Activated CD8-positive, alpha-beta memory T cell treated with anti-CD3 and anti-CD28 coated beads, Interleukin-2, amount 10 ng/mL, durations not matched to agents 7 days and 5 days (primary cell): Measurements from ENCODE around the gene RNASEL. TPM values are rescaled to one million over a fixed set of nuclear protein-coding genes. Genes with fewer than 3 reads are reported as not detected.

Source experiments
- ATAC-seq: fragments of 150-1000 bp; cut with Tn5 transposase; one replicate; pipeline ENCODE4 v1.10.0; 2021; ENCODE audit warnings: moderate library complexity
- CTCF ChIA-PET: fragments of 350-600 bp; sonication (Branson Sonifier 250); formaldehyde crosslinking; loops from one replicate; lab custom pipeline; 2021; ENCODE audit warnings: antibody characterized with exemption; lab: Charles Lee
- DNase-seq: peaks from one replicate; pipeline ENCODE4 v3.0.0-alpha.2; 2020
- H3K27ac Mint-ChIP-seq: one replicate; pipeline ENCODE4 v1.8.0; 2021; ENCODE audit warnings: mild to moderate bottlenecking, mixed read lengths
- H3K27me3 Mint-ChIP-seq: one replicate; pipeline ENCODE4 v1.8.0; 2021; ENCODE audit warnings: mixed read lengths
- H3K36me3 Mint-ChIP-seq: one replicate; pipeline ENCODE4 v1.8.0; 2021; ENCODE audit warnings: mild to moderate bottlenecking, mixed read lengths
- H3K4me1 Mint-ChIP-seq: one replicate; pipeline ENCODE4 v1.8.0; 2021; ENCODE audit warnings: mixed read lengths
- H3K4me3 Mint-ChIP-seq: one replicate; pipeline ENCODE4 v1.8.0; 2021; ENCODE audit warnings: mild to moderate bottlenecking, moderate library complexity, mixed read lengths
- H3K9me3 Mint-ChIP-seq: one replicate; pipeline ENCODE4 v1.8.0; 2022; ENCODE audit warnings: low read depth, mixed read lengths
- total RNA-seq, 2 experiments: library from RNA; stranded (reverse); gene quantifications; one replicate each; pipeline ENCODE4 v1.2.3, GENCODE V29; 2021

Gene RNASEL
- total RNA-seq, 2 experiments from 2014 or later, result 6.5 to 10.0 TPM

- Mint-ChIP-seq H3K27ac (no peak overlapping the region), H3K36me3 (peaks cover 34% of the 10 kb centered on the region), H3K9me3 (no peaks in the 10 kb centered on the region), H3K4me3 (no peak overlapping the region), H3K27me3 (no peaks in the 10 kb centered on the region), H3K4me1 (peaks cover 31% of the 10 kb centered on the region)
- no peak for ATAC-seq
- no peak for DNase-seq
- CTCF ChIA-PET, result interaction anchor here (1.2 to 7.5 kb wide), 2 partner anchors 13 to 198 kb away, joined by 4 to 98 read pairs; no protein-coding TSS in a partner anchor
Observed at GRCh38 chr1:182586380-182586779, 2.7 kb downstream of the RNASEL start.

- Mint-ChIP-seq H3K4me3 (no peak overlapping the region), H3K4me1 (peaks cover 31% of the 10 kb centered on the region), H3K27me3 (no peaks in the 10 kb centered on the region), H3K9me3 (no peaks in the 10 kb centered on the region), H3K36me3 (peaks cover 48% of the 10 kb centered on the region), H3K27ac (no peak overlapping the region)
- CTCF ChIA-PET, result interaction anchor here (7.5 kb wide), 1 partner anchor 15 kb away, joined by 98 read pairs; no protein-coding TSS in a partner anchor
- DNase-seq, result no peak
- no peak for ATAC-seq
Observed at GRCh38 chr1:182584746-182585145, 4.3 kb downstream of the RNASEL start.

- CTCF ChIA-PET, result interaction anchor here (1.6 kb wide), 1 partner anchor 202 kb away, joined by 4 read pairs; no protein-coding TSS in a partner anchor
- DNase-seq, result no peak
- no peaks in the 10 kb centered on the region for H3K27me3 Mint-ChIP-seq
- peaks cover 57% of the 10 kb centered on the region for H3K36me3 Mint-ChIP-seq
- no peak overlapping the region for H3K27ac Mint-ChIP-seq
- H3K4me3 Mint-ChIP-seq, result no peak overlapping the region
- no peaks in the 10 kb centered on the region for H3K9me3 Mint-ChIP-seq
- ATAC-seq, result no peak
- peaks cover 13% of the 10 kb centered on the region for H3K4me1 Mint-ChIP-seq
Observed at GRCh38 chr1:182580736-182581135, 8.3 kb downstream of the RNASEL start.

- ATAC-seq (no peak), DNase-seq (no peak)
- CTCF ChIA-PET, result no interaction called here
- Mint-ChIP-seq H3K9me3 (no peaks in the 10 kb centered on the region), H3K4me3 (no peak overlapping the region), H3K4me1 (no peaks in the 10 kb centered on the region), H3K27ac (no peak overlapping the region), H3K27me3 (no peaks in the 10 kb centered on the region), H3K36me3 (peaks cover 41% of the 10 kb centered on the region)
Observed at GRCh38 chr1:182575540-182576149, 13.4 kb downstream of the RNASEL start.

GRCh38 chr1:182574156-182574555 is 14.9 kb downstream of the RNASEL start:
- Mint-ChIP-seq H3K9me3 (no peaks in the 10 kb centered on the region), H3K27ac (no peak overlapping the region), H3K27me3 (no peaks in the 10 kb centered on the region), H3K4me1 (no peaks in the 10 kb centered on the region), H3K36me3 (peaks cover 29% of the 10 kb centered on the region), H3K4me3 (no peak overlapping the region)
- CTCF ChIA-PET, result interaction anchor here (1.3 to 1.6 kb wide), 2 partner anchors 22 to 208 kb away, joined by 3 read pairs; no protein-coding TSS in a partner anchor
- ATAC-seq (no peak), DNase-seq (no peak)

GRCh38 chr1:182570611-182570970 is 18.5 kb downstream of the RNASEL start:
- peaks cover 10% of the 10 kb centered on the region for H3K36me3 Mint-ChIP-seq
- peaks cover 1% of the 10 kb centered on the region for H3K4me1 Mint-ChIP-seq
- ATAC-seq (no peak), DNase-seq (no peak)
- CTCF ChIA-PET, result no interaction called here
- H3K9me3 Mint-ChIP-seq, result no peaks in the 10 kb centered on the region
- H3K4me3 Mint-ChIP-seq, result no peak overlapping the region
- H3K27me3 Mint-ChIP-seq, result peaks cover 4% of the 10 kb centered on the region
- no peak overlapping the region for H3K27ac Mint-ChIP-seq

- Mint-ChIP-seq H3K4me1 (peaks cover 4% of the 10 kb centered on the region), H3K36me3 (peaks cover 7% of the 10 kb centered on the region), H3K4me3 (no peak overlapping the region), H3K27ac (no peak overlapping the region), H3K9me3 (no peaks in the 10 kb centered on the region), H3K27me3 (peaks cover 9% of the 10 kb centered on the region)
- CTCF ChIA-PET, result no interaction called here
- no peak for DNase-seq
- no peak for ATAC-seq
Observed at GRCh38 chr1:182569939-182570610, 19.0 kb downstream of the RNASEL start.

GRCh38 chr1:182568647-182569284 is 20.3 kb downstream of the RNASEL start:
- DNase-seq, result no peak
- no peaks in the 10 kb centered on the region for H3K9me3 Mint-ChIP-seq
- H3K36me3 Mint-ChIP-seq, result peaks cover 4% of the 10 kb centered on the region
- H3K4me3 Mint-ChIP-seq, result no peak overlapping the region
- no peak for ATAC-seq
- peaks cover 13% of the 10 kb centered on the region for H3K27me3 Mint-ChIP-seq
- H3K4me1 Mint-ChIP-seq, result peaks cover 4% of the 10 kb centered on the region
- CTCF ChIA-PET, result no interaction called here
- no peak overlapping the region for H3K27ac Mint-ChIP-seq

- Mint-ChIP-seq H3K27me3 (peaks cover 13% of the 10 kb centered on the region), H3K9me3 (no peaks in the 10 kb centered on the region), H3K4me1 (peaks cover 4% of the 10 kb centered on the region), H3K36me3 (peaks cover 3% of the 10 kb centered on the region), H3K27ac (no peak overlapping the region), H3K4me3 (no peak overlapping the region)
- no peak for ATAC-seq
- DNase-seq, result no peak
- CTCF ChIA-PET, result no interaction called here
Observed at GRCh38 chr1:182567629-182568028, 21.4 kb downstream of the RNASEL start.

GRCh38 chr1:182565537-182565936 is 23.5 kb downstream of the RNASEL start:
- Mint-ChIP-seq H3K9me3 (no peaks in the 10 kb centered on the region), H3K36me3 (no peaks in the 10 kb centered on the region), H3K27ac (no peak overlapping the region), H3K27me3 (peaks cover 13% of the 10 kb centered on the region), H3K4me3 (no peak overlapping the region), H3K4me1 (peaks cover 4% of the 10 kb centered on the region)
- no peak for DNase-seq
- no peak for ATAC-seq
- CTCF ChIA-PET, result no interaction called here

- H3K27me3 Mint-ChIP-seq, result peaks cover 16% of the 10 kb centered on the region
- CTCF ChIA-PET, result no interaction called here
- H3K36me3 Mint-ChIP-seq, result no peaks in the 10 kb centered on the region
- H3K4me1 Mint-ChIP-seq, result peaks cover 4% of the 10 kb centered on the region
- ATAC-seq, result no peak
- H3K9me3 Mint-ChIP-seq, result no peaks in the 10 kb centered on the region
- no peak overlapping the region for H3K27ac Mint-ChIP-seq
- DNase-seq, result no peak
- H3K4me3 Mint-ChIP-seq, result no peak overlapping the region
Observed at GRCh38 chr1:182564406-182565004, 24.6 kb downstream of the RNASEL start.

- Mint-ChIP-seq H3K4me3 (no peak overlapping the region), H3K36me3 (no peaks in the 10 kb centered on the region), H3K9me3 (no peaks in the 10 kb centered on the region), H3K27ac (no peak overlapping the region), H3K4me1 (peaks cover 4% of the 10 kb centered on the region), H3K27me3 (peaks cover 16% of the 10 kb centered on the region)
- CTCF ChIA-PET, result no interaction called here
- DNase-seq (no peak), ATAC-seq (no peak)
Observed at GRCh38 chr1:182563095-182563494, 26.0 kb downstream of the RNASEL start.

- CTCF ChIA-PET, result no interaction called here
- no peak overlapping the region for H3K4me3 Mint-ChIP-seq
- peaks cover 6% of the 10 kb centered on the region for H3K4me1 Mint-ChIP-seq
- H3K9me3 Mint-ChIP-seq, result no peaks in the 10 kb centered on the region
- no peak overlapping the region for H3K27ac Mint-ChIP-seq
- DNase-seq (no peak), ATAC-seq (no peak)
- peaks cover 16% of the 10 kb centered on the region for H3K27me3 Mint-ChIP-seq
- no peaks in the 10 kb centered on the region for H3K36me3 Mint-ChIP-seq
Observed at GRCh38 chr1:182561456-182561855, 27.6 kb downstream of the RNASEL start.
